NB4 (cell line): ENCODE data around the gene TRAPPC2L.
"Not testable (repeated sequence)": the region's sequence is repeated elsewhere in the genome, so short reads cannot be mapped to it uniquely, and the experiment has no call there.

Experiments
- DNase-seq: peaks from one replicate; pipeline ENCODE4 v3.0.0; 2010; ENCODE audit warnings: low read depth
- H3K4me3 ChIP-seq: one replicate; pipeline ENCODE4 v1.5.1; 2011; ENCODE audit warnings: mild to moderate bottlenecking, low read depth, low read length, moderate library complexity
- CTCF ChIP-seq: IDR thresholded peaks from one replicate; pipeline ENCODE4 v1.5.1; 2012; ENCODE audit warnings: low read depth, low read length
- MAX ChIP-seq: IDR thresholded peaks from 2 replicates; pipeline ENCODE4 v1.6.1; 2011; ENCODE audit warnings: low read depth, low read length
- MYC ChIP-seq: IDR thresholded peaks from 2 replicates; pipeline ENCODE4 v1.6.1; 2011; ENCODE audit warnings: low read depth, low read length
- POLR2A ChIP-seq: IDR thresholded peaks from 2 replicates; pipeline ENCODE4 v1.6.1; 2011; ENCODE audit warnings: mild to moderate bottlenecking; ENCODE audit not compliant: insufficient read length; ENCODE audit errors: extremely low read depth

The TRAPPC2L gene

GRCh38 chr16:88892065-88892464 lies 35.1 kb downstream of the TRAPPC2L start:
- no peak overlapping the region for H3K4me3 ChIP-seq
- TF ChIP-seq MYC (no peak), CTCF (no peak), MAX (no peak), POLR2A (no peak)
- no peak for DNase-seq

GRCh38 chr16:88893127-88893968 lies 36.4 kb downstream of the TRAPPC2L start:
- TF ChIP-seq MAX (no peak), MYC (no peak), POLR2A (no peak), CTCF (no peak)
- no peak for DNase-seq
- H3K4me3 ChIP-seq: no peak overlapping the region

- H3K4me3 ChIP-seq: not testable (repeated sequence)
Observed at GRCh38 chr16:88894266-88894665, 37.3 kb downstream of the TRAPPC2L start.

GRCh38 chr16:88894681-88895300 lies 37.9 kb downstream of the TRAPPC2L start:
- H3K4me3 ChIP-seq: no peak overlapping the region
- TF ChIP-seq MAX: no peak
- no peak for TF ChIP-seq CTCF
- TF ChIP-seq POLR2A: no peak
- TF ChIP-seq MYC: no peak
- no peak for DNase-seq

More at GRCh38 chr16:88894266-88894665, 37.3 kb downstream of the TRAPPC2L start:
- not testable (repeated sequence) for DNase-seq

- no peak for DNase-seq
- TF ChIP-seq MAX (no peak), MYC (no peak), POLR2A (no peak), CTCF (no peak)
- H3K4me3 ChIP-seq: no peak overlapping the region
Observed at GRCh38 chr16:88895335-88895734, 38.4 kb downstream of the TRAPPC2L start.

- DNase-seq: no peak
- TF ChIP-seq MAX (no peak), MYC (no peak), POLR2A (no peak), CTCF (no peak)
- no peak overlapping the region for H3K4me3 ChIP-seq
Observed at GRCh38 chr16:88896238-88897070, 39.5 kb downstream of the TRAPPC2L start.
